Measurements from ENCODE around the gene SORBS1.

Gene SORBS1

DNA sequence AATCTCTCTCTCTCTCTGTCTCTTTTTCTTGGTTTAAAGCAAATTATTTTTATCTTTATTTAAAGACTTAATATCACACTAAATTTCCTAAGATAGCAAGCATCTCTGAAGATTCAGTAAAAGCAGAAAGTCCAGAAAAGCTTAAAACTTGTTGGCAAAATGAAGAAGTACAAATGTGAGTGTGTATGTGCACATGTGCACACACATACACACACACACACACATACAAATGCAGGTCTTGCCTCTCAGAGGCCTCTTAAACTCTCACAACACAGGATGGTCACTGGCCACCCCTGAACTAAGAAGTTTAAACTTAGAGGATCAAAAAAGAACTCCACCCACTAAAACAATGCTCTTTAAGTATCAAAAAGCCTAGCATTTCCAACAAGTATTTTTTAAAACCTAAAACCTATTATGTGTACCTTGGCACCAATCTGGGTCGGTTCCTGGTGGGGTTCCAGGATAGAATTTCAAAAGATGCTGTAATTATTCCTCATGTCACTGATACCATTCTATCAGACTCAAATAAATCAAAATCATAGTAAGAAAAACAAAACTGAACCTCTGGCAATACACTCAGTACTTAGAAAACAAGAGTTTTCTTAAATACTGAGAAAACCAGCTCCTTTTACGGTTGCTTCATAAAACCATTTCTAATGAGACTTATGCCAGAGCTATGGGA lies 55.0 kb downstream of the SORBS1 start:
- DNase-seq (ENCODE audit: insufficient read length, low spot score) (no peak), FAIRE-seq (no peak)

DNA sequence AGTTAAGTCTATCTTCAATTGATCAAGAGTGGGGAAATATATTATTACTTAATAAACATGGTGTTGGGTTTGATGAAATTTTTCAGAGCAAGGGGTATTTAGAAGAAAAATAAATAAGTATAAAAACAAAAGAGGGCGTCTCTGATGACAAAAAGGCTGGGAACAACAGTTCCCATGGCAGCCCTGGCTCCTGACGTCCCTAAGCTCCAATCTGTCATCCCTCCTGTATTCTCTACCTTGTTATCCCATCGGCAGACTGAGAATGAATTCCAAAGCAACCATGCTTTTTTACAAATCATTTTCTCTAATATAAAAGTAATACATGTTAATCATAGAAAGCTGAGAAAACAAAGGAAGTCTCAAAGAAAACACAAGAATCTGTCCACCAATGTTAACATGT lies 55.5 kb downstream of the SORBS1 start:
- DNase-seq (ENCODE audit: insufficient read length, low spot score) (no peak), FAIRE-seq (no peak)

More for the DNA sequence above, 55.0 kb downstream of the SORBS1 start:
- no peak for TF ChIP-seq POLR2A (IDR thresholded peaks at IDR 0.05; ENCODE audit: low read depth, low read length)

DNA sequence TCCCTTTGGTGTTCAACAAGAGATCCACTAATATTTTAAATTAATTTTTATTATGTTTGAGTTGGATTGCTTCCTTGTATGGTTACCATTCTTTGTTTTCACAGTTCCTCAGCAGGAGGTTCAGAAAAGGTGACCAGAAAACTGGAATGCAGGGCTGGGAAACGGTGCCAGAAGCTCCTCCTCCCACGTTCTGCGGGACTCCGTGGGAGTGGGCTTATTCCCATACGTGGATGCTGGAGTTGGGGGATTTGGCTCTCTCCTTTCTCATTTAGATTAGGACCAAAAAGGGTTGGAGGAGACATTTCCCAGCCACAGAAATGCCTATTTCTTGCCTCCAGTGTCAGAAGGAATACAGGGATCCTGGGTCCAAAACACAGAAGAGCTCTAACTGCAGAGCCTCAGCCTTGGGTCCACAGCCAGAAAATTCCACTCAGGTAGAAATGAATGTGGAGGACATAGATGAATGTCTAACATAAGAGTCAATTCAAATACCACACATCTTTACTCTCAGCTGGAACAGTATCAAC lies 56.0 kb downstream of the SORBS1 start:
- DNase-seq (ENCODE audit: insufficient read length, low spot score) (no peak), FAIRE-seq (no peak)
- TF ChIP-seq POLR2A (IDR thresholded peaks at IDR 0.05; ENCODE audit: low read depth, low read length), result no peak

More for the DNA sequence above, 55.5 kb downstream of the SORBS1 start:
- TF ChIP-seq POLR2A (IDR thresholded peaks at IDR 0.05; ENCODE audit: low read depth, low read length), result no peak

DNA sequence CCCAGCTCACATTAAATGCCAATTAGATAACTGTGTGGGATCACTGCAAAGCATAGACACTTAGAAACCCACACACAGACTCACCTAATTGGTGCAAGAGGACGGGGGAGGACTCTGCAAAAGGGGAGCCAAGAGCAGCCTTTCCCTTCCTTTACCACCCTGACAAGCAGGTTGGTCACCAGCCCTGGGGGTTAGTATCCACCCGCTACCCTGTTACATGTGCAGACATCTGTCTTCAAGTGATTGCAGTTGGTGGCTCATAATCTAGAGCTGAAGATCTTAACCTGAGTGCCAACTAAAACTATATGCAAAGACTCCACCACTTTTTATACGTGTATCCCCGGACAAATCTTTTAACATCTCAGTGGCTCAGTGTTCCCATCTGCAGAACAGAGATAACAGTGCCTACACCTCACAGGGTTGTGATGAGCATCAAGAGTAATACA lies 56.9 kb downstream of the SORBS1 start:
- DNase-seq (ENCODE audit: insufficient read length, low spot score), result no peak
- FAIRE-seq, result no peak
- TF ChIP-seq POLR2A (IDR thresholded peaks at IDR 0.05; ENCODE audit: low read depth, low read length), result no peak

DNA sequence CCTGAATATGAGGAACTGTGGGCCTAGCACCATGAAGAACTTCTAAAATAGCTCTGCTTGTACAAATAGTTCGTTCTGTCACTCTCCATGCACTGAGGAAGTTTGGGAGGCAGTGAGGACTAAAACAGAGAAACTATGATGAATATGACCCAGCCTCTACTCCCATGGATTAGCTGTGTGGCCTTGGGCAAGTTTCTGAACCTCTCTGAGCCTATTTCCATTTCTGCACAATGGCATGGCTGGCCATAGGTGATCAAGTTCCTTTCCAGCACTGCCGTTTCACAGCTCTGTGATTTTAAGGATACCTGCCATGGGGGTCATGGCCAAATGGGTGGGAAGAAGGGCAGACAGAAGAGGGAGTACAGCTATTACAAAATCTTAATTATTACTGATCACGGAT lies 57.6 kb downstream of the SORBS1 start:
- FAIRE-seq (no peak), DNase-seq (ENCODE audit: insufficient read length, low spot score) (no peak)
- no peak for TF ChIP-seq POLR2A (IDR thresholded peaks at IDR 0.05; ENCODE audit: low read depth, low read length)

DNA sequence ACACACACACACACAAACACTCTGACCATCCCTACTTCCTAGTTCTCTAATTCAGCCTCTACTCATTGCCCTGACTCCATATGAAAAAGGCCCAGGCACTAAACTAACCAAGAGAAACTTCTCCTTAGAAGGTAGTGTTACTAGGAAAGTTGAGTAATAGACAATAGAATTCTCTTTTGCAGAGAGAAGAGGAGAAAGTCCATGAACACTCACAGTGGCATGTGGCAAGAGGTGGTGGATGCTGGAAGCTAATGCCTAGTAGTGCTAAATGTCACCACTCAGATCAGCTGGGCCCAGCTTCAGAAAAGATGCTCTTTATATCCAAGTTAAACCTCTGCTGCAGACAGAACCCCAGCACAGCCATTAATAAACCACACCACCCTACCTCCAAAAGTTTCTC lies 58.2 kb downstream of the SORBS1 start:
- TF ChIP-seq POLR2A (IDR thresholded peaks at IDR 0.05; ENCODE audit: low read depth, low read length), result no peak
- DNase-seq (ENCODE audit: insufficient read length, low spot score) (no peak), FAIRE-seq (no peak)

DNA sequence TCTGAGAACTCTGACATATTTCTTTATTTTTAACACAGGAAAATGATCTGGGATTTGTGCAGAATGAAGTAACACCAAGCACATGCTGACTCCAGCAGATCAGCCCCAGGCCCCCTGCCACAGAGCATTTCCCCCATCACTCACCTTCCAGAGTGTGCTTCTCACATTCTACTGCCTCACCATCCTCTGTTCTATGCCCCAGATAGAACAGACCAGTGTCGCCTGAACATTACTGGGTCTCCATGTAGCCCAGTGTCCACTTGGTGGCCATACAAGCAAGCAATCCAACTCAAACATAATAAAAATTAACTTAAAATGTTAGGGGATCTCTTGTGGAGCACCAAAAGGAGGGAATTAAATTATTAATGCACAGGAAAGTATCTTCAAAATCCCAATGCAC lies 58.8 kb downstream of the SORBS1 start:
- FAIRE-seq (no peak), DNase-seq (ENCODE audit: insufficient read length, low spot score) (no peak)
- no peak for TF ChIP-seq POLR2A (IDR thresholded peaks at IDR 0.05; ENCODE audit: low read depth, low read length)

DNA sequence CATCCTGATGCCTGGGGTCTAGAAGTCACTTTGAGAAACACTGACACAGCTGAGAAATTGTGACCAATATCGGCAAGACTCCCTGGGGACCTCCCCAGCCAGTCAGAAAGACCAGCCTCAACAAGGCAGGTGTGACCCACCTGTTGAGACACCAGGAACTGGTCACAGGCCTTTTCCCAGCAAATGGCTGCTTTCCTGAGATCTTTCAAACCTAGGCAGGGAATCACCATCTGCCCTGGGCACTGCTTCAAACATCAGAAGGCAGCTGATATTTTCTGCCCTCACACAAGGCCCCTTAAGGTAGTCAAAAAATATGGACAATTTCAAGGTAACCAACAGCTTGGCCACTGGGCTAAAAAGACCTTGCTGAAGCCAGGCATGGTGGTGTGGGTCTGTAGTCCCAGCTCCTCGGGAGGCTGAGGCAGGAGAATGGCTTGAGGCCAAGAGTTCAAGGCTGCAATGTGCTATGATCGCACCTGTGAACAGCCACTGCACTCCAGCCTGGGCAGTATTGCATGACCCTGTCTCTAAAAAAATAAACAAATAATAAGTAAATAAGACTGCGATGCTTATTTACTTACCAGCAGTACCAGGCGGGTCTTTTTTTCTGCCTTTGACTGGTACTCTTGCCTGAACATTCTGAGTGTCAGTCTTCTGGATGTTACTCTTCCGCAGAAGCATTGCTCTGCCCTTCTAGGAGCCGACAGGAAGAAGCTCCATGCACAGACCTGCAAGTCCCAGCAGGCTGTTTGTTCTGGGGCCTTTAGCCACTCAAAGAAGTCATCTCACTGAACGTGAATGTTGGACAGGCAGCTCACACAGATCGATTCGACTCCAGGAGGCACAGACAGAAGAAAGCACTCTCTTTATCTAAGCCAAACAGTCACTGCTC lies 59.7 kb downstream of the SORBS1 start:
- TF ChIP-seq POLR2A (IDR thresholded peaks at IDR 0.05; ENCODE audit: low read depth, low read length), result no peak
- FAIRE-seq, result no peak
- no peak for DNase-seq (ENCODE audit: insufficient read length, low spot score)

DNA sequence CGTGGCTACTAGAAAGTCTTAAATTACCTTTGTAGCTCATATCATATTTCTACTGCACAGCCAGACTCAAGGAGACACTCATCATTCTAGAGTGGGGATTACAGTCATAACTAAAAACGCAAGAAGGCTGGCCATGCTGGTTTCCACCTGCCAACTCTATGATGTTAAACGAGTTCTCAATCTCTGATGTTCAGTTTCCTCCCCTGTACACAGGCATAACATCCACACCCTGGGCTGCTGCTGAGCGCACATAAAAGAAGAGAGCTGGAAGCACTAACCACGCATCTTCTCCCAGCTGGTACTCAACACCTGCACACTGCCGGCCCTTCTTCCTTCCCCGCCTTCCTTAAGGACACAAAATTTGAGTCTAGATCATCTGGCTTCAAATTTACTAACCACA lies 60.5 kb downstream of the SORBS1 start:
- no peak for DNase-seq (ENCODE audit: insufficient read length, low spot score)
- FAIRE-seq, result no peak
- TF ChIP-seq POLR2A (IDR thresholded peaks at IDR 0.05; ENCODE audit: low read depth, low read length), result no peak

DNA sequence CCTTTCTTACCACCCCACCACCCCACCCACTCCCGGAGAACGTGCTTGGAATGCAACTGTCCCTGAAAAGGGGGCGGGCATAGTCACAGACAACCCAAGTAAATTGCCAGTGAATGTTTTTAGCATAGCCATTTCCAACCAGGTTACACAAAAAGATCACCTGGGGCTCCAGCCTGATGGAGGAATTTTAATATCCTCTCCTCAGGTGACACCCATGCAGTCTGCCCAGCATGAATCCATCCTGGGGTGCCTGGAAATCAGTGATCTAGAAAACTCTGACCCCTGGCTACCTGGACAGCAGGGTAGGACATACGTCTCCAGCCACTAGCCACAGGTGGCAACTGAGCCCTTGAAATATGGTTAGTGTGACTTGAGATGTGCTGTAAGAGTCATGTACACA lies 61.1 kb downstream of the SORBS1 start:
- FAIRE-seq (no peak), DNase-seq (ENCODE audit: insufficient read length, low spot score) (no peak)
- no peak for TF ChIP-seq POLR2A (IDR thresholded peaks at IDR 0.05; ENCODE audit: low read depth, low read length)

DNA sequence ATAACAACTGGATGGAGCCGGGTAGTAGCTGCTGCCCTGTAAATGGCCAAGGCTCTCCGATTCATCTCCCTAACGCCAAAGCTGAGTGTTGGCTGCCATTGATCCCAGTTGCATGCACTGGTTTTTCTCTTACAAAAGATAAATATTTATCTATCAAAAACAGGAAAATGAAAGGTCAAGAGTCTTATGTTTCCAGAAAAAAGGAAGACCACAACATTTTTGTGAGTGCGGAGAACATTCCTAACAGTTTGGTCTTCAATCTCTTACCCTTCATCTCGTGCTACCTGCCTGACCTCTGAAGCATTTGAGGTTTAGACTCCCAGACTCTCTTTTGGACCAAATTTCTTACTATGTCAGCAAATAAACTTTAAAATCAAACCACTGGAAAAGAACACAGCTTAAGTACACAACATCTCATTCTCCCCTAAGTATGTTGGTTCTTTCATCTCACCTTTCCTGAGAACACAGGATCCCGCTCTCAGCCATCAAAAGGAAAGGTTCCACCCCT lies 61.6 kb downstream of the SORBS1 start:
- no peak for TF ChIP-seq POLR2A (IDR thresholded peaks at IDR 0.05; ENCODE audit: low read depth, low read length)
- no peak for DNase-seq (ENCODE audit: insufficient read length, low spot score)
- FAIRE-seq, result no peak

DNA sequence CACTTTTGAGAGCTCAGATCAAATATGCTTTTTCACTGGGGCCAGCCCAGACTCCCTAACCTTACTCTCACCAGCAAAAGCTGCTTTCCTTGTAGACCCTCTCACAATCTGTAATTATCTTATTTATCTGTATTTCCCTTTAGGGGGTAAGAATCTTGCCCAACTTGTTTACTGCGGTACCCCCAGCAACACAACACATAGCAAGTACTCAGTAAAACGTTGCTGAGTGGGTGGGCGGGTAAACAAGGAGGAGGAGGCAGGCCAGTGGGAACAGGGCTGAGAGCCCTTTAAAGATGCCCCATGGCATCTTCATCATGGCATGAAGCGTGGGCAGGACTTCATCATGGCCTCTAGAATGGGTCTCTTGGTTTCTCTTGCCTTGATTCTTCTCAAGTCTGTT lies 64.2 kb downstream of the SORBS1 start:
- FAIRE-seq, result no peak
- TF ChIP-seq POLR2A (IDR thresholded peaks at IDR 0.05; ENCODE audit: low read depth, low read length), result no peak

DNA sequence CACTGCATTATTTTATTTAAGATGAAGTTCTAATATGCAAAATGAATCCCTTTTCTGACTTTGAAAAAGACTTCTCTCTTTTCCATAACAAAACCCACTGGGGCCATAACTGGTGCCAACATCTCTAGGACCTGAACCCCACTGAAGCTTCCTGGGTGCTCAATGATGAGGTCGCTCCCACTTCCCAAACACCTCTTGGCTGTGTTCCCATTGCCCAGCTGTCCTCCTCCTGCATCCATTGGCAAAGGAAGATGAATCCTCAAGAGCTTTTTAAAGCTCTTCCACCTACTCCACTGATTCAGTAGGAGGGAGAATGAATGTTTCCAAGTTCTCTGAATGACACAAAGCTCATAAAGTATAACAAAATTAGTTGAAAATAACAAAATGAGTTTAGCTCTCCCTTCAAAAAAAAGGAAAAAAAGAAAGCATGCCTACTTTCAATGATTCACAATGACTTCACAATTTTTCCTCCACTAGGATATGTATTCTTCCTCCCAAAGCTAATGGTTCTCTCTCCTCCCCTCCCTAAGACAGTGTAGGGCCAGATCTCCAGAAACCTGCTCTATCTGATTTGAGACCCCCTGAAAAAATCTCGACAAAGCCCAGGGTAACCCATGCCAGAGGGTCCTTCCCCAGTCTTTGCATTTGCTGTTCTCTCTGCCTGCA lies 64.8 kb downstream of the SORBS1 start:
- DNase-seq (ENCODE audit: insufficient read length, low spot score), result no peak
- no peak for TF ChIP-seq POLR2A (IDR thresholded peaks at IDR 0.05; ENCODE audit: low read depth, low read length)
- no peak for FAIRE-seq

More for the DNA sequence above, 64.2 kb downstream of the SORBS1 start:
- DNase-seq (ENCODE audit: insufficient read length, low spot score), result no peak

DNA sequence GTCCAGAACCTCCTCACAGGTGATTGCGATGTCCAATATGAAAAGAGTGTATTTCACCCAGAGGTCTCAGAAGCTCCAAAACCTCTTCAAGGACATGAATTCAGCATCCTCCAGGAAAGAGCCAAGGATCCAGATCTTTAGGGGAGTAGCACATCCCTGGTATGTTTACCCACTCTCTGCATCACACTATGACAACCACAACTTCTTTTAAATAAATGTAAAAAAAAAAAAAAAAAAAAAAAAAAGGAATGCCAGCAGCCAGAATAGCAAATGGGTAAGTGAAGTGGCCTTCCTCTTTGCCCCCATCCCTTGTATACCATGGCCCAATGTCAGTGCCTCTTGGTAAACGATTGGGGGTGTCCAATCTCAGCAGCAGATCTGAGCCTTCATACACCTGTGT lies 67.3 kb downstream of the SORBS1 start:
- TF ChIP-seq POLR2A (IDR thresholded peaks at IDR 0.05; ENCODE audit: low read depth, low read length), result no peak
- DNase-seq (ENCODE audit: insufficient read length, low spot score) (no peak), FAIRE-seq (no peak)
